ENCODE data around the gene TRPC4AP.

GRCh38 chr20:35059110-35059509 is 33.5 kb downstream of the TRPC4AP start:
- TF ChIP-seq CTCF (IDR thresholded peaks at IDR 0.05) (no peak), POLR2A (IDR thresholded peaks at IDR 0.05) (no peak), POLR2AphosphoS5 (IDR thresholded peaks at IDR 0.05) (no peak)

Data from prostate gland (tissue), 2 donors.